ENCODE data around the gene OR2Z1. TPM values are rescaled to one million over a fixed set of nuclear protein-coding genes. Genes with fewer than 3 reads are reported as not detected.

The OR2Z1 gene
- total and polyA plus RNA-seq, 4 donors = not detected

GRCh38 chr19:8695501-8695900 lies 25.9 kb upstream of the OR2Z1 start:
- no peak for TF ChIP-seq CTCF (IDR thresholded peaks at IDR 0.05; ENCODE audit: control extremely low read depth, extremely low read depth)
- H3K4me1 ChIP-seq (ENCODE audit: control insufficient read depth in 5 of 5, insufficient read depth in 5 of 5, low read length in 5 of 5) = no peaks in the 10 kb centered on the region
- H3K9ac ChIP-seq (ENCODE audit: insufficient read depth in 1 of 2, low read length in 2 of 2) = no peak overlapping the region
- no peak for DNase-seq
- 65 to 85% methylated on average over 6 of the region's 6 CpGs for WGBS, 2 donors
- peaks cover 0 to 7% (median 0%) of the 10 kb centered on the region in 4 donors for H3K9me3 ChIP-seq (ENCODE audit: control insufficient read depth in 4 of 4, insufficient read depth in 3 of 4, low read length in 3 of 4)
- peaks cover 0 to 4% (median 4%) of the 10 kb centered on the region in 3 donors for H3K27me3 ChIP-seq (ENCODE audit: control insufficient read depth in 3 of 3, insufficient read depth in 3 of 3, low read length in 2 of 3)
- H3K36me3 ChIP-seq (ENCODE audit: control insufficient read depth in 4 of 4, insufficient read depth in 4 of 4, low read length in 4 of 4) = no peaks in the 10 kb centered on the region
- no peak overlapping the region for H3K4me3 ChIP-seq
- no peak overlapping the region for H3K27ac ChIP-seq (ENCODE audit: low read depth in 1 of 2, low read length in 1 of 2)
- no peak for ATAC-seq (ENCODE audit: insufficient read depth, low FRiP score)

- Histone ChIP-seq H3K4me3 (no peak overlapping the region), H3K9me3 (ENCODE audit: control insufficient read depth in 4 of 4, insufficient read depth in 3 of 4, low read length in 3 of 4) (peaks cover 0 to 7% (median 0%) of the 10 kb centered on the region in 4 donors), H3K27me3 (ENCODE audit: control insufficient read depth in 3 of 3, insufficient read depth in 3 of 3, low read length in 2 of 3) (peaks cover 1 to 4% (median 4%) of the 10 kb centered on the region in 3 donors), H3K9ac (ENCODE audit: insufficient read depth in 1 of 2, low read length in 2 of 2) (no peak overlapping the region), H3K27ac (ENCODE audit: low read depth in 1 of 2, low read length in 1 of 2) (no peak overlapping the region), H3K4me1 (ENCODE audit: control insufficient read depth in 5 of 5, insufficient read depth in 5 of 5, low read length in 5 of 5) (no peaks in the 10 kb centered on the region), H3K36me3 (ENCODE audit: control insufficient read depth in 4 of 4, insufficient read depth in 4 of 4, low read length in 4 of 4) (no peaks in the 10 kb centered on the region)
- no peak for TF ChIP-seq CTCF (IDR thresholded peaks at IDR 0.05; ENCODE audit: control extremely low read depth, extremely low read depth)
- 74 to 87% methylated on average over 6 of the region's 6 CpGs for WGBS, 2 donors
- DNase-seq (no peak), ATAC-seq (ENCODE audit: insufficient read depth, low FRiP score) (no peak)
Measured at GRCh38 chr19:8695911-8696310, 25.5 kb upstream of the OR2Z1 start.

- no peak overlapping the region for H3K4me3 ChIP-seq
- DNase-seq (no peak), ATAC-seq (ENCODE audit: insufficient read depth, low FRiP score) (no peak)
- 73 to 100% methylated on average over 1 of the region's 1 CpG for WGBS, 2 donors
- no peak overlapping the region for H3K27ac ChIP-seq (ENCODE audit: low read depth in 1 of 2, low read length in 1 of 2)
- peaks cover 2 to 4% (median 4%) of the 10 kb centered on the region in 3 donors for H3K27me3 ChIP-seq (ENCODE audit: control insufficient read depth in 3 of 3, insufficient read depth in 3 of 3, low read length in 2 of 3)
- TF ChIP-seq CTCF (IDR thresholded peaks at IDR 0.05; ENCODE audit: control extremely low read depth, extremely low read depth) = no peak
- no peaks in the 10 kb centered on the region for H3K4me1 ChIP-seq (ENCODE audit: control insufficient read depth in 5 of 5, insufficient read depth in 5 of 5, low read length in 5 of 5)
- H3K36me3 ChIP-seq (ENCODE audit: control insufficient read depth in 4 of 4, insufficient read depth in 4 of 4, low read length in 4 of 4) = no peaks in the 10 kb centered on the region
- peaks cover 0 to 7% (median 0%) of the 10 kb centered on the region in 4 donors for H3K9me3 ChIP-seq (ENCODE audit: control insufficient read depth in 4 of 4, insufficient read depth in 3 of 4, low read length in 3 of 4)
- no peak overlapping the region for H3K9ac ChIP-seq (ENCODE audit: insufficient read depth in 1 of 2, low read length in 2 of 2)
Measured at GRCh38 chr19:8696993-8697392, 24.4 kb upstream of the OR2Z1 start.

Measured in lung (tissue), 12 donors.